K562 (cell line): ENCODE results near the gene TSSK2. TPM values are rescaled to one million over a fixed set of nuclear protein-coding genes. Genes with fewer than 3 reads are reported as not detected.

Source experiments
- ATAC-seq: fragments of 200-7000 bp; cut with Tn5 transposase; 3 replicates; pipeline ENCODE4 v1.9.1; 2020; ENCODE audit warnings: moderate library complexity
- BruUV-seq: library from RNA; stranded (reverse); fragments of 400-500 nt; replicated peaks from 2 replicates; lab custom pipeline; 2021; lab: Mats Ljungman, UMichigan
- CTCF ChIA-PET: fragments of 300-600 bp; formaldehyde crosslinking; extraction: SDS; loops from one replicate; lab custom pipeline; 2021; ENCODE audit warnings: low intra/inter-chr PET ratio; lab: Yijun Ruan, JAX
- POLR2A ChIA-PET: fragments of 300-600, 350-650 bp; sonication (Branson Sonifier 250); formaldehyde crosslinking; extraction: SDS; loops from one replicate; lab custom pipeline; 2021; ENCODE audit warnings: antibody characterized with exemption, inconsistent platforms; lab: Yijun Ruan, JAX
- DNase-seq, 4 experiments: peaks; one replicate each; pipeline versions ENCODE4 v3.0.0 to v3.0.0-alpha.2; 2011 to 2018; ENCODE audit warnings: low spot score in 3 of 4, mixed read lengths in 3 of 4; ENCODE audit errors: extremely low read depth in 1 of 4
- FAIRE-seq: peaks from 2 replicates; lab custom pipeline; 2011; peaks lifted over from hg19 to GRCh38; lab: Jason Lieb, UNC
- H2AFZ ChIP-seq: 2 replicates; pipeline ENCODE4 v1.6.0; 2011; ENCODE audit warnings: low read depth, low read length, control low read depth, inconsistent platforms
- H3K27ac ChIP-seq: fragments of 200-600 bp; 3 replicates; pipeline ENCODE4 v1.8.0; 2011; ENCODE audit warnings: low read depth, mild to moderate bottlenecking, control low read depth, inconsistent platforms, low read length, moderate library complexity, mixed read lengths; ENCODE audit errors: extremely low read depth
- H3K27me3 ChIP-seq, 2 experiments: fragments of 300-600 bp in 1 of 2; 2 replicates in 1 of 2; 3 replicates in 1 of 2; pipeline versions ENCODE4 v1.6.0 to v1.8.0; 2011; ENCODE audit warnings: inconsistent platforms in 2 of 2, low read length in 2 of 2, mild to moderate bottlenecking in 1 of 2, mixed read lengths in 1 of 2, moderate library complexity in 1 of 2; ENCODE audit not compliant: control insufficient read depth in 2 of 2, insufficient read depth in 2 of 2
- H3K36me3 ChIP-seq: fragments of 300-600 bp; 3 replicates; pipeline ENCODE4 v1.8.0; 2011; ENCODE audit warnings: mild to moderate bottlenecking, low read length, inconsistent platforms; ENCODE audit not compliant: control insufficient read depth, insufficient read depth
- H3K4me1 ChIP-seq, 2 experiments: fragments of 200-600 bp in 1 of 2; replicated peaks in 1 of 2; 2 replicates in 1 of 2; 3 replicates in 1 of 2; pipeline versions ENCODE4 v1.5.1 to v1.8.0; 2011; ENCODE audit warnings: inconsistent platforms in 2 of 2, low read length in 2 of 2, mild to moderate bottlenecking in 1 of 2, mixed read lengths in 1 of 2, moderate library complexity in 1 of 2; ENCODE audit not compliant: control insufficient read depth in 2 of 2, insufficient read depth in 2 of 2
- H3K4me2 ChIP-seq: 2 replicates; pipeline ENCODE4 v1.6.1; 2011; ENCODE audit warnings: low read length, control low read depth, inconsistent platforms, mixed read lengths; ENCODE audit not compliant: insufficient read depth
- H3K4me3 ChIP-seq: fragments of 200-600 bp; sonication (generic), shearing (Covaris generic); 2 replicates; pipeline ENCODE4 v1.5.1; 2016; ENCODE audit warnings: control low read depth, inconsistent platforms
- H3K79me2 ChIP-seq: fragments of 200-600 bp; 3 replicates; pipeline ENCODE4 v1.8.0; 2011; ENCODE audit warnings: low read length, inconsistent platforms; ENCODE audit not compliant: control insufficient read depth, insufficient read depth
- H3K9ac ChIP-seq, 2 experiments: 2 replicates each; pipeline versions ENCODE4 v1.6.0 to v1.6.1; 2011; ENCODE audit warnings: low read depth in 2 of 2, low read length in 2 of 2, control low read depth in 1 of 2, inconsistent platforms in 1 of 2, mild to moderate bottlenecking in 1 of 2, mixed read lengths in 1 of 2; ENCODE audit not compliant: insufficient read depth in 1 of 2
- H3K9me1 ChIP-seq: one replicate; pipeline ENCODE4 v1.6.0; 2011; ENCODE audit warnings: inconsistent platforms, mild to moderate bottlenecking, low read length, moderate library complexity; ENCODE audit not compliant: control insufficient read depth, insufficient read depth
- H3K9me3 ChIP-seq: replicated peaks from 2 replicates; pipeline ENCODE4 v1.5.1; 2011; ENCODE audit warnings: low read depth, low read length, inconsistent platforms; ENCODE audit not compliant: control insufficient read depth, insufficient read depth
- H4K20me1 ChIP-seq: replicated peaks from 2 replicates; pipeline ENCODE4 v1.6.1; 2011; ENCODE audit warnings: low read length, inconsistent platforms, mixed read lengths; ENCODE audit not compliant: control insufficient read depth, insufficient read depth
- ADNP ChIP-seq: fragments of 200-800 bp; sonication (Bioruptor generic); IDR thresholded peaks from 2 replicates; pipeline ENCODE4 v1.6.1; 2016; ENCODE audit warnings: missing genetic modification characterization, missing compliant biosample characterization
- GABPB2 ChIP-seq: fragments of 250-450 bp; sonication (Bioruptor Pico); conservative IDR thresholded peaks from 2 replicates; pipeline ENCODE4 v1.5.1; 2021; ENCODE audit warnings: mild to moderate bottlenecking
- HIVEP1 ChIP-seq: fragments of 250-450 bp; sonication (Bioruptor Pico); IDR thresholded peaks from 2 replicates; pipeline ENCODE4 v1.4.0; 2020; ENCODE audit warnings: mild to moderate bottlenecking
- JUNB ChIP-seq: fragments of 450-650 bp; formaldehyde crosslinking; conservative IDR thresholded peaks from 2 replicates; pipeline ENCODE4 v1.4.0; 2020; ENCODE audit warnings: mild to moderate bottlenecking
- KDM5B ChIP-seq: fragments of 200-600 bp; sonication (generic); IDR thresholded peaks from 2 replicates; pipeline ENCODE4 v1.6.1; 2012; ENCODE audit warnings: low read depth, mild to moderate bottlenecking, moderate library complexity, low read length, control low read depth, inconsistent platforms; ENCODE audit not compliant: insufficient replicate concordance
- MAFK ChIP-seq: IDR thresholded peaks from 2 replicates; pipeline ENCODE4 v1.6.1; 2011; ENCODE audit warnings: low read length, improper control_type of control experiment
- MYC ChIP-seq, 2 experiments: fragments of 250-450 bp in 1 of 2; sonication (Bioruptor Pico) in 1 of 2; IDR thresholded peaks; 2 replicates each; pipeline versions ENCODE4 v1.5.1 to v1.6.1; 2012 to 2021; ENCODE audit warnings: low read depth in 2 of 2, borderline replicate concordance in 1 of 2, improper control_type of control experiment in 1 of 2, low read length in 1 of 2, mild to moderate bottlenecking in 1 of 2, moderate library complexity in 1 of 2
- RFX7 ChIP-seq: fragments of 250-450 bp; sonication (Bioruptor Pico); IDR thresholded peaks from 2 replicates; pipeline ENCODE4 v1.5.1; 2021; ENCODE audit warnings: mild to moderate bottlenecking
- SMC3 ChIP-seq: conservative IDR thresholded peaks from 2 replicates; pipeline ENCODE4 v1.6.1; 2011; ENCODE audit warnings: low read depth, low read length, improper control_type of control experiment; ENCODE audit not compliant: insufficient read depth
- WGBS: fragments of 100-300 bp; shearing (Covaris generic); methylation state at CpG from one replicate; pipeline ENCODE4 v1.1.6; 2016; ENCODE audit warnings: low coverage, mixed read lengths; ENCODE audit not compliant: insufficient coverage; ENCODE audit errors: missing lambda C conversion rate; 5-methylcytosine and 5-hydroxymethylcytosine counted together
- in situ Hi-C: fragments of 300-500 bp; cut with MboI; formaldehyde crosslinking; loops from 4 replicates; pipeline ENCODE4 v1.15.0; 2018; ENCODE audit warnings: inconsistent platforms, mixed read lengths
- intact Hi-C: fragments of 100-400 bp; cut with micrococcal nuclease; formaldehyde crosslinking; loops from 2 replicates; pipeline ENCODE4 v1.14.2; 2022
- polyA plus RNA-seq, 8 experiments: library from polyadenylated mRNA; depleted of rRNA in 4 of 8; stranded (reverse) in 5 of 8; unstranded in 3 of 8; fragments of >200 nt; fragmentation: Nextera tagmentation in 2 of 8; fragmentation: Illumina TruSeq in 1 of 8; extraction: Ambion mirVana in 2 of 8; extraction: Trizol in 1 of 8; gene quantifications; 2 replicates each; pipeline versions ENCODE4 v1.2.1 to v1.2.3, GENCODE V29; 2011 to 2014; ENCODE audit warnings: inconsistent platforms in 1 of 8, missing spikeins in 1 of 8
- total RNA-seq, 7 experiments: library from RNA; depleted of rRNA in 6 of 7; stranded (reverse); fragments of >200 nt in 6 of 7; fragmentation: Illumina TruSeq in 2 of 7; extraction: Trizol in 2 of 7; gene quantifications; 2 replicates each; pipeline versions ENCODE4 v1.2.1 to v1.2.3, GENCODE V29; 2011 to 2021; ENCODE audit warnings: low replicate concordance in 1 of 7
- TF ChIP-seq, protein P1 (sequence below), 2 experiments: fragments of 450-650 bp in 1 of 2; sonication (generic) in 1 of 2; formaldehyde crosslinking; conservative IDR thresholded peaks; 2 replicates each; pipeline versions ENCODE4 v1.4.0 to v1.8.1; 2020 to 2022; ENCODE audit warnings: mild to moderate bottlenecking in 1 of 2, missing genetic modification reagents in 1 of 2
- TF ChIP-seq, protein P2 (sequence below): fragments of 450-650 bp; formaldehyde crosslinking; conservative IDR thresholded peaks from 2 replicates; pipeline ENCODE4 v1.4.0; 2022; ENCODE audit warnings: mild to moderate bottlenecking, missing genetic modification characterization
- TF ChIP-seq, protein P3 (sequence below): fragments of 250-450 bp; sonication (Bioruptor Pico); IDR thresholded peaks from 2 replicates; pipeline ENCODE4 v1.8.0; 2022; ENCODE audit warnings: inconsistent platforms, mild to moderate bottlenecking, moderate library complexity, borderline replicate concordance

TSSK2 gene
- total and polyA plus RNA-seq, 9 of the 15 experiments (the other 6 are each of a cell fraction or from before 2014, with no cell fraction given), result 0.04 TPM; not detected in 8

DNA sequence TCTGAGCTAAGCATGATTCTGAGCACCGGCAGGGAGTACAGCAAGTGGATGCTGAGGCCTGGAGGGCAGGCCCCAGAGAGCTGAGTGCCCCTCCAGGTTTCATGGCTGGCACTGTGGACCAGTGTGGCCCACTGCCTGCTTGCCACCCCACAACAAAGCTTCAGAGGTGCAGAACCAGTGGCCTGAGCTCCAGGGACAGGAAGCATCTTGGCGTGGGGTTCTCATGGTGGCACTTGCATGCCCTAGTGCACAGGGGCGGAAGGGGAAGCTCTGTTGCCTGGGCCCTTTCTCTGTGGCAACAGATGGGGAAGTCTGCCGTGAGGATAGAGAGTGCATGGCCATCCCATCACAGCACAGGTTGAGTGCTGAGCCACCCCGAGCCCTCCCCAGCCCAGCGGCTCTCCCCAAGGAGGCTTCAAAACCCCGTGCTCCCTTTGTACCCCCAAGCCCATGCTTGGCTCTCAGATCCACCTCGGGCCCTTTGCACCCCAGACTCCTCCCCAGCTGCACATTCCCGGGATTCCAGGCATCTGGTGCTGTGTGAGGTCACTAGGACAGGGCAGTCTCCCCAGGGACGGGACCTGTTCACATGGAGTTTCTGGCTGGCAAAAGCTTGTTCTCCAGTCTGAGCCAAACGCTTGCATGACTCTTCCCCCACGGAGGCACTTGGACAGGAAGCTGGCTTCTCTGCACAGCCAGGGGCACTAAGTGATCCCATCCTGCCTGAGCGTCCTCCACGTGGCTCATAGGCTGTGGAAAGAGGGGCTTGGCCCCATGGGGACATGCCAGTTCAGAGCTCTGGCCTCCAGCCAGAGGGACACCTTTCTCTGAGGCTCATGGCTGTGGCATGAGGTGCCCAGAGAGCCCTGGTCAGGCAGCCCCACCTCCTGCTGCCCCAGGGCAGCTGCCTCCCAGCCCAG is 43.3 kb downstream of the TSSK2 start:
- peaks cover 81% of the 10 kb centered on the region for H3K79me2 ChIP-seq
- BruUV-seq, result no TSS peak
- TF ChIP-seq HIVEP1 (peak; percentile 58; the same call in 1 of the 2 replicates), ADNP (tag) (no peak), MYC (IDR thresholded peaks at IDR 0.05; ENCODE audit: low read depth, low read length) (0 out of 2 replicates have a peak, but pooled peaks have one; percentile 8), MYC (CRISPR knock-in tag; IDR thresholded peaks at IDR 0.05; ENCODE audit: borderline replicate concordance, low read depth) (peak; percentile 36; the same call in 1 of the 2 replicates), RFX7 (CRISPR knock-in tag) (0 out of 2 replicates have a peak, but pooled peaks have one; percentile 21), SMC3 (0 out of 2 replicates have a peak, but pooled peaks have one; percentile 19), JUNB (CRISPR knock-in tag) (no peak), MAFK (no peak), GABPB2 (CRISPR knock-in tag) (peak; percentile 90), KDM5B (peak; percentile 74)
- TF ChIP-seq, protein P1, sequence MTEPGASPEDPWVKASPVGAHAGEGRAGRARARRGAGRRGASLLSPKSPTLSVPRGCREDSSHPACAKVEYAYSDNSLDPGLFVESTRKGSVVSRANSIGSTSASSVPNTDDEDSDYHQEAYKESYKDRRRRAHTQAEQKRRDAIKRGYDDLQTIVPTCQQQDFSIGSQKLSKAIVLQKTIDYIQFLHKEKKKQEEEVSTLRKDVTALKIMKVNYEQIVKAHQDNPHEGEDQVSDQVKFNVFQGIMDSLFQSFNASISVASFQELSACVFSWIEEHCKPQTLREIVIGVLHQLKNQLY (CRISPR knock-in tag; conservative IDR thresholded peaks at IDR 0.05), result peak in 1 of 2 experiments; percentile 35; a peak in 1 of 4 replicates
- TF ChIP-seq, protein P2, sequence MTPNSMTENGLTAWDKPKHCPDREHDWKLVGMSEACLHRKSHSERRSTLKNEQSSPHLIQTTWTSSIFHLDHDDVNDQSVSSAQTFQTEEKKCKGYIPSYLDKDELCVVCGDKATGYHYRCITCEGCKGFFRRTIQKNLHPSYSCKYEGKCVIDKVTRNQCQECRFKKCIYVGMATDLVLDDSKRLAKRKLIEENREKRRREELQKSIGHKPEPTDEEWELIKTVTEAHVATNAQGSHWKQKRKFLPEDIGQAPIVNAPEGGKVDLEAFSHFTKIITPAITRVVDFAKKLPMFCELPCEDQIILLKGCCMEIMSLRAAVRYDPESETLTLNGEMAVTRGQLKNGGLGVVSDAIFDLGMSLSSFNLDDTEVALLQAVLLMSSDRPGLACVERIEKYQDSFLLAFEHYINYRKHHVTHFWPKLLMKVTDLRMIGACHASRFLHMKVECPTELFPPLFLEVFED, result peak; percentile 53
- TF ChIP-seq, protein P3, sequence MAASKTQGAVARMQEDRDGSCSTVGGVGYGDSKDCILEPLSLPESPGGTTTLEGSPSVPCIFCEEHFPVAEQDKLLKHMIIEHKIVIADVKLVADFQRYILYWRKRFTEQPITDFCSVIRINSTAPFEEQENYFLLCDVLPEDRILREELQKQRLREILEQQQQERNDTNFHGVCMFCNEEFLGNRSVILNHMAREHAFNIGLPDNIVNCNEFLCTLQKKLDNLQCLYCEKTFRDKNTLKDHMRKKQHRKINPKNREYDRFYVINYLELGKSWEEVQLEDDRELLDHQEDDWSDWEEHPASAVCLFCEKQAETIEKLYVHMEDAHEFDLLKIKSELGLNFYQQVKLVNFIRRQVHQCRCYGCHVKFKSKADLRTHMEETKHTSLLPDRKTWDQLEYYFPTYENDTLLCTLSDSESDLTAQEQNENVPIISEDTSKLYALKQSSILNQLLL, result 0 out of 2 replicates have a peak, but pooled peaks have one; percentile 11

More for the DNA sequence above, 43.3 kb downstream of the TSSK2 start:
- H3K4me2 ChIP-seq, result peak overlapping the region; percentile 93
- intact Hi-C loops, result loop anchor here (5.0 kb wide), 2 partner anchors 137 to 198 kb away; no protein-coding TSS in a partner anchor
- no peaks in the 10 kb centered on the region for H3K9me3 ChIP-seq
- ChIA-PET CTCF (no interaction called here), POLR2A (interaction anchor here (0.6 to 2.9 kb wide), 34 partner anchors 18 to 681 kb away, joined by 3 to 12 read pairs (median 4); partner anchors contain the start of genes DGCR2, HIRA and MRPL40)
- peaks cover 55% of the 10 kb centered on the region for H3K36me3 ChIP-seq
- H2AFZ ChIP-seq, result no peak overlapping the region
- peaks cover 42% of the 10 kb centered on the region for H4K20me1 ChIP-seq
- H3K4me1 ChIP-seq, result peaks cover 58 to 100% of the 10 kb centered on the region in 2 experiments
- in situ Hi-C loops, result loop anchor here (5.0 kb wide), 1 partner anchor 453 kb away; no protein-coding TSS in a partner anchor
- peak overlapping the region; percentile 1; the same call in 2 of the 3 replicates for H3K27ac ChIP-seq
- H3K9ac ChIP-seq, result peak overlapping the region in 1 of 2 experiments; percentile 96; a peak in 2 of 4 replicates
- H3K27me3 ChIP-seq, result peaks cover 0 to 5% of the 10 kb centered on the region in 2 experiments; a peak in 1 of 5 replicates
- ATAC-seq (no peak), FAIRE-seq (no peak), DNase-seq (peak in 1 of 4 experiments; percentile 59)
- H3K4me3 ChIP-seq, result peak overlapping the region; percentile 66
- 68% methylated on average over 14 of the region's 14 CpGs for WGBS
- peaks cover 28% of the 10 kb centered on the region for H3K9me1 ChIP-seq
